ENCODE data around the gene BTN1A1. TPM values are rescaled to one million over a fixed set of nuclear protein-coding genes. Genes with fewer than 3 reads are reported as not detected.

The BTN1A1 gene
- not detected in 2 replicates for total RNA-seq (2011; cell fraction: chromatin; rRNA removed; ENCODE audit: low replicate concordance)
- total RNA-seq (2011; cell fraction: nucleolus; rRNA removed) = not detected in 2 replicates
- total RNA-seq (2011; cell fraction: nucleoplasm; rRNA removed) = not detected in 2 replicates
- 0.09 TPM in 1 of 2 replicates, not detected in the other for total RNA-seq (2014; rRNA removed)
- total RNA-seq (2014; rRNA removed; fragmentation: Illumina TruSeq; extraction: Trizol) = 0.15 TPM in 1 of 2 replicates, not detected in the other
- total RNA-seq (2015; rRNA removed; fragmentation: Illumina TruSeq; extraction: Trizol) = not detected in 2 replicates
- 0.09 TPM in 1 of 2 replicates, not detected in the other for total RNA-seq (2021)
- 0.04 TPM in 2 replicates for polyA plus RNA-seq (2011; rRNA removed)
- polyA plus RNA-seq (2011; cell fraction: cytosol; rRNA removed) = 0.01 TPM in 1 of 2 replicates, not detected in the other
- not detected in 2 replicates for polyA plus RNA-seq (2011; cell fraction: nucleus; rRNA removed)
- 0.04 and 0.05 TPM in 2 replicates for polyA plus RNA-seq (2012)
- polyA plus RNA-seq (2014; fragmentation: Illumina TruSeq; extraction: Trizol) = 0.06 TPM in 1 of 2 replicates, not detected in the other
- polyA plus RNA-seq (2014; fragmentation: Nextera tagmentation; extraction: Ambion mirVana) = under 1 TPM in 1 of 2 experiments, not detected in 1; 0.01 TPM
- polyA plus RNA-seq (2014; rRNA removed) = not detected in 2 replicates
- not detected in 2 replicates for polyA minus RNA-seq (2011; rRNA and poly(A)+ RNA removed)
- not detected in 2 replicates for polyA minus RNA-seq (2011; cell fraction: cytosol; rRNA and poly(A)+ RNA removed)
- polyA minus RNA-seq (2011; cell fraction: nucleus; rRNA and poly(A)+ RNA removed) = not detected in 2 replicates
- Bru-seq, nascent RNA = percentile 11 among the genes with signal in this experiment
- BruChase-seq, experiment 1, labeled RNA remaining after a 2-hour chase = percentile 5 among the genes with signal in this experiment
- not detected for BruChase-seq, experiment 2, labeled RNA remaining after a 6-hour chase
- long read RNA-seq, experiment 1, partial matches to known transcripts = 0 of 1 reads
- long read RNA-seq, experiment 1, other reads (novel, unspliced or antisense) = 1 of 1 reads
- long read RNA-seq, experiment 2 = 0 reads
- long read RNA-seq, experiment 3 = 0 reads

- 30% methylated on average over 2 of the region's 2 CpGs for WGBS (ENCODE audit: insufficient coverage, low coverage, missing lambda C conversion rate)
- H2AFZ ChIP-seq (ENCODE audit: low read depth, low read length) = no peak within 1 kb of the TSS; the same call in 1 of the 2 replicates
- H3K4me3 ChIP-seq = no peak within 1 kb of the TSS
- ATAC-seq (no peak), FAIRE-seq (peak; percentile 46), DNase-seq (ENCODE audit: extremely low read depth in 1 of 4, low spot score in 3 of 4) (no peak)
- no peaks in the 10 kb centered on the region for H3K27me3 ChIP-seq (ENCODE audit: control insufficient read depth in 2 of 2, insufficient read depth in 2 of 2, low read length in 2 of 2)
- peaks cover 10 to 19% of the 10 kb centered on the region in 2 experiments for H3K4me1 ChIP-seq (replicated peaks in 1 of 2; ENCODE audit: control insufficient read depth in 2 of 2, insufficient read depth in 2 of 2, low read length in 2 of 2)
- no peak for TF ChIP-seq RNF2 (IDR thresholded peaks at IDR 0.05)
- TF ChIP-seq CREBBP (IDR thresholded peaks at IDR 0.05; ENCODE audit: low read depth, low read length) = no peak
- no peak for TF ChIP-seq L3MBTL2 (IDR thresholded peaks at IDR 0.05)
- TF ChIP-seq SAFB (IDR thresholded peaks at IDR 0.05; ENCODE audit: borderline replicate concordance, low read depth, low read length) = no peak
- no peak for TF ChIP-seq SETDB1 (IDR thresholded peaks at IDR 0.05; ENCODE audit: low read length)
- no peak for TF ChIP-seq ZNF280A (IDR thresholded peaks at IDR 0.05; ENCODE audit: low read depth, partially characterized antibody)
- no peak for TF ChIP-seq SMARCE1 (IDR thresholded peaks at IDR 0.05)
- no peak for TF ChIP-seq ZNF395 (CRISPR knock-in tag; IDR thresholded peaks at IDR 0.05)
- no peak for TF ChIP-seq SMC3 (conservative IDR thresholded peaks at IDR 0.05; ENCODE audit: insufficient read depth, low read depth, low read length)
- TF ChIP-seq ZNF512 (tag; IDR thresholded peaks at IDR 0.05) = 0 out of 2 replicates have a peak, but pooled peaks have one; percentile 10
- no peak for TF ChIP-seq CXXC5 (CRISPR knock-in tag; IDR thresholded peaks at IDR 0.05)
- no peak for TF ChIP-seq ZNF121 (CRISPR knock-in tag; conservative IDR thresholded peaks at IDR 0.05)
- TF ChIP-seq ZNF384 (IDR thresholded peaks at IDR 0.05; ENCODE audit: low read depth, low read length) = 0 out of 2 replicates have a peak, but pooled peaks have one; percentile 16
- TF ChIP-seq SPI1 (IDR thresholded peaks at IDR 0.05; ENCODE audit: borderline replicate concordance, low read depth, low read length) = no peak
- peak within 1 kb of the TSS in 1 of 2 experiments; percentile 49; a peak in 1 of 4 replicates for H3K9ac ChIP-seq (ENCODE audit: insufficient read depth in 1 of 2, low read depth in 2 of 2, low read length in 2 of 2)
- H4K20me1 ChIP-seq (replicated peaks; ENCODE audit: control insufficient read depth, insufficient read depth, low read length) = no peaks in the 10 kb centered on the region
- intact Hi-C loops (cut with micrococcal nuclease) = no loop called here
- H3K4me2 ChIP-seq (ENCODE audit: insufficient read depth, low read length) = no peak within 1 kb of the TSS
- H3K79me2 ChIP-seq (ENCODE audit: control insufficient read depth, insufficient read depth, low read length) = no peaks in the 10 kb centered on the region
- no peaks in the 10 kb centered on the region for H3K36me3 ChIP-seq (ENCODE audit: control insufficient read depth, insufficient read depth, low read length)
- BruUV-seq (replicated peaks) = no TSS peak
- in situ Hi-C loops (cut with MboI) = no loop called here
- POLR2A ChIA-PET = interaction anchor here (0.8 to 2.6 kb wide), 3 partner anchors 10 to 33 kb away, joined by 3 to 11 read pairs (median 5); no protein-coding TSS in a partner anchor
- no peak within 1 kb of the TSS for H3K27ac ChIP-seq (ENCODE audit: extremely low read depth, low read depth, low read length)
- CTCF ChIA-PET (ENCODE audit: low intra/inter-chr PET ratio) = no interaction called here
- no peaks in the 10 kb centered on the region for H3K9me1 ChIP-seq (ENCODE audit: control insufficient read depth, insufficient read depth, low read length)
- H3K9me3 ChIP-seq (replicated peaks; ENCODE audit: control insufficient read depth, insufficient read depth, low read depth, low read length) = no peaks in the 10 kb centered on the region
These were observed at the start of gene BTN1A1 for GRCh38 chr6:26500102-26500501. TSS of gene BTN1A1 (plus strand) at chr6:26500303. CDS start at chr6:26501287, 984 bp downstream.
